ENCODE data around the gene THAP4. TPM values are rescaled to one million over a fixed set of nuclear protein-coding genes. Genes with fewer than 3 reads are reported as not detected.

Gene THAP4
- total RNA-seq, 1 donor from 2014 or later = 46.0 TPM

- peaks cover 18% of the 10 kb centered on the region for H3K36me3 Mint-ChIP-seq (ENCODE audit: low read depth, unreplicated experiment)
- Histone ChIP-seq H3K4me2 (ENCODE audit: low read length) (no peak overlapping the region), H3K4me1 (ENCODE audit: insufficient read depth, low read length) (peaks cover 6% of the 10 kb centered on the region), H3K9me3 (ENCODE audit: insufficient read depth, low read depth, low read length) (no peaks in the 10 kb centered on the region), H3K79me2 (ENCODE audit: insufficient read depth, low read length) (peaks cover 90% of the 10 kb centered on the region), H3K9ac (ENCODE audit: low read length) (no peak overlapping the region), H3K27ac (ENCODE audit: low read depth, low read length) (no peak overlapping the region), H4K20me1 (ENCODE audit: insufficient read depth, low read length) (peaks cover 84% of the 10 kb centered on the region), H2AFZ (ENCODE audit: low read depth, low read length) (no peak overlapping the region), H3K36me3 (ENCODE audit: insufficient read depth, low read length) (peaks cover 8% of the 10 kb centered on the region), H3K4me3 (ENCODE audit: insufficient read depth, low read depth, low read length) (no peak overlapping the region), H3K27me3 (ENCODE audit: insufficient read depth, low read length) (no peaks in the 10 kb centered on the region)
- no peak for DNase-seq (ENCODE audit: low read depth)
- no peaks in the 10 kb centered on the region for H3K9me3 Mint-ChIP-seq (ENCODE audit: unreplicated experiment)
- FAIRE-seq = no peak
- no peak overlapping the region for H3K4me3 Mint-ChIP-seq (ENCODE audit: unreplicated experiment)
- TF ChIP-seq CTCF (IDR thresholded peaks at IDR 0.05; ENCODE audit: insufficient read depth, low read depth, low read length) (no peak), EZH2 (IDR thresholded peaks at IDR 0.05; ENCODE audit: insufficient read depth, low read length) (no peak)
- H3K27me3 Mint-ChIP-seq (ENCODE audit: low read depth, unreplicated experiment) = no peaks in the 10 kb centered on the region
- H3K27ac Mint-ChIP-seq (ENCODE audit: unreplicated experiment) = no peak overlapping the region
- H3K4me1 Mint-ChIP-seq (ENCODE audit: low read depth, unreplicated experiment) = peaks cover 5% of the 10 kb centered on the region
These were observed 9.3 kb downstream of the THAP4 start for GRCh38 chr2:241627675-241628074.

- no peak overlapping the region for H3K9ac ChIP-seq (ENCODE audit: low read length)
- Mint-ChIP-seq H3K36me3 (ENCODE audit: low read depth, unreplicated experiment) (peaks cover 28% of the 10 kb centered on the region), H3K27ac (ENCODE audit: unreplicated experiment) (no peak overlapping the region), H3K4me1 (ENCODE audit: low read depth, unreplicated experiment) (peaks cover 6% of the 10 kb centered on the region), H3K27me3 (ENCODE audit: low read depth, unreplicated experiment) (no peaks in the 10 kb centered on the region), H3K4me3 (ENCODE audit: unreplicated experiment) (no peak overlapping the region), H3K9me3 (ENCODE audit: unreplicated experiment) (peaks cover 6% of the 10 kb centered on the region)
- H3K4me2 ChIP-seq (ENCODE audit: low read length) = no peak overlapping the region
- DNase-seq (ENCODE audit: low read depth) (peak; percentile 29), FAIRE-seq (no peak)
- peaks cover 78% of the 10 kb centered on the region for H4K20me1 ChIP-seq (ENCODE audit: insufficient read depth, low read length)
- no peaks in the 10 kb centered on the region for H3K9me3 ChIP-seq (ENCODE audit: insufficient read depth, low read depth, low read length)
- H2AFZ ChIP-seq (ENCODE audit: low read depth, low read length) = no peak overlapping the region
- H3K79me2 ChIP-seq (ENCODE audit: insufficient read depth, low read length) = peaks cover 88% of the 10 kb centered on the region
- H3K27me3 ChIP-seq (ENCODE audit: insufficient read depth, low read length) = no peaks in the 10 kb centered on the region
- TF ChIP-seq EZH2 (IDR thresholded peaks at IDR 0.05; ENCODE audit: insufficient read depth, low read length) (no peak), CTCF (IDR thresholded peaks at IDR 0.05; ENCODE audit: insufficient read depth, low read depth, low read length) (no peak)
- H3K4me1 ChIP-seq (ENCODE audit: insufficient read depth, low read length) = peaks cover 8% of the 10 kb centered on the region
- H3K27ac ChIP-seq (ENCODE audit: low read depth, low read length) = no peak overlapping the region
- H3K36me3 ChIP-seq (ENCODE audit: insufficient read depth, low read length) = no peaks in the 10 kb centered on the region
- H3K4me3 ChIP-seq (ENCODE audit: insufficient read depth, low read depth, low read length) = no peak overlapping the region
These were observed 16.6 kb downstream of the THAP4 start for GRCh38 chr2:241620419-241620769.

GRCh38 chr2:241619597-241620418, 17.1 kb downstream of the THAP4 start:
- no peak overlapping the region for H3K4me3 ChIP-seq (ENCODE audit: insufficient read depth, low read depth, low read length)
- no peaks in the 10 kb centered on the region for H3K9me3 ChIP-seq (ENCODE audit: insufficient read depth, low read depth, low read length)
- H3K9ac ChIP-seq (ENCODE audit: low read length) = no peak overlapping the region
- H3K9me3 Mint-ChIP-seq (ENCODE audit: unreplicated experiment) = peaks cover 6% of the 10 kb centered on the region
- no peak overlapping the region for H3K27ac ChIP-seq (ENCODE audit: low read depth, low read length)
- H3K4me3 Mint-ChIP-seq (ENCODE audit: unreplicated experiment) = no peak overlapping the region
- no peak for DNase-seq (ENCODE audit: low read depth)
- H3K27ac Mint-ChIP-seq (ENCODE audit: unreplicated experiment) = no peak overlapping the region
- H3K36me3 ChIP-seq (ENCODE audit: insufficient read depth, low read length) = no peaks in the 10 kb centered on the region
- peaks cover 6% of the 10 kb centered on the region for H3K4me1 Mint-ChIP-seq (ENCODE audit: low read depth, unreplicated experiment)
- no peaks in the 10 kb centered on the region for H3K27me3 Mint-ChIP-seq (ENCODE audit: low read depth, unreplicated experiment)
- no peaks in the 10 kb centered on the region for H3K27me3 ChIP-seq (ENCODE audit: insufficient read depth, low read length)
- H2AFZ ChIP-seq (ENCODE audit: low read depth, low read length) = no peak overlapping the region
- no peak for FAIRE-seq
- H3K4me2 ChIP-seq (ENCODE audit: low read length) = no peak overlapping the region
- peaks cover 78% of the 10 kb centered on the region for H4K20me1 ChIP-seq (ENCODE audit: insufficient read depth, low read length)
- H3K4me1 ChIP-seq (ENCODE audit: insufficient read depth, low read length) = peaks cover 8% of the 10 kb centered on the region
- H3K79me2 ChIP-seq (ENCODE audit: insufficient read depth, low read length) = peaks cover 88% of the 10 kb centered on the region
- TF ChIP-seq CTCF (IDR thresholded peaks at IDR 0.05; ENCODE audit: insufficient read depth, low read depth, low read length) (no peak), EZH2 (IDR thresholded peaks at IDR 0.05; ENCODE audit: insufficient read depth, low read length) (no peak)
- H3K36me3 Mint-ChIP-seq (ENCODE audit: low read depth, unreplicated experiment) = peaks cover 28% of the 10 kb centered on the region
